ENCODE data around the gene LRMDA.

LRMDA gene

DNA sequence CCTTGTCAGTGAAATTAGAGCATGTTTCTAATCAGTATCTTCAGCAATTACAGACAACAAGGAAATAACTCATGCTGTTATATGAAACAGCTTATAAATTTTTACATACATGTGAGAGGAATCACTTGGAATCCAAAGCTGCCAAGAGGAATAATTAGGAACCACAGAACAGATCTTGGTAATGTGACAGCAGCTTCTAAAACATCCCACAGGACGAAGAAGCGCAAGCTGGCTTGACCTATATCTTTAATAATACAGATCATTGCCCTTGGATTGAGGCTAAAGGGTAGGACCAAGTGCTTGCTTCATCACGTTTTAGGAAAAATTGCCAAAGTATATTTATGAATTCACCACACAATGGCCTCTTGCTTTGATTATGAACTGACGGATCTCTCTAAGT is 869.8 kb downstream of the LRMDA start:
- no peak for TF ChIP-seq EZH2phosphoT487 (IDR thresholded peaks at IDR 0.05; ENCODE audit: low read depth)
- TF ChIP-seq, protein P1, sequence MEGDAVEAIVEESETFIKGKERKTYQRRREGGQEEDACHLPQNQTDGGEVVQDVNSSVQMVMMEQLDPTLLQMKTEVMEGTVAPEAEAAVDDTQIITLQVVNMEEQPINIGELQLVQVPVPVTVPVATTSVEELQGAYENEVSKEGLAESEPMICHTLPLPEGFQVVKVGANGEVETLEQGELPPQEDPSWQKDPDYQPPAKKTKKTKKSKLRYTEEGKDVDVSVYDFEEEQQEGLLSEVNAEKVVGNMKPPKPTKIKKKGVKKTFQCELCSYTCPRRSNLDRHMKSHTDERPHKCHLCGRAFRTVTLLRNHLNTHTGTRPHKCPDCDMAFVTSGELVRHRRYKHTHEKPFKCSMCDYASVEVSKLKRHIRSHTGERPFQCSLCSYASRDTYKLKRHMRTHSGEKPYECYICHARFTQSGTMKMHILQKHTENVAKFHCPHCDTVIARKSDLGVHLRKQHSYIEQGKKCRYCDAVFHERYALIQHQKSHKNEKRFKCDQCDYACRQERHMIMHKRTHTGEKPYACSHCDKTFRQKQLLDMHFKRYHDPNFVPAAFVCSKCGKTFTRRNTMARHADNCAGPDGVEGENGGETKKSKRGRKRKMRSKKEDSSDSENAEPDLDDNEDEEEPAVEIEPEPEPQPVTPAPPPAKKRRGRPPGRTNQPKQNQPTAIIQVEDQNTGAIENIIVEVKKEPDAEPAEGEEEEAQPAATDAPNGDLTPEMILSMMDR (IDR thresholded peaks at IDR 0.05; ENCODE audit: low read depth, low read length): no peak
- no peak overlapping the region for H3K4me3 ChIP-seq (ENCODE audit: low read length)
- H3K36me3 ChIP-seq (replicated peaks; ENCODE audit: low read depth, low read length): no peaks in the 10 kb centered on the region
- H3K27me3 ChIP-seq (ENCODE audit: low read depth, low read length): no peaks in the 10 kb centered on the region; the same call in 1 of the 2 replicates
- H4K20me1 ChIP-seq (ENCODE audit: insufficient read depth, low read length): no peaks in the 10 kb centered on the region
- H3K9me3 ChIP-seq (ENCODE audit: insufficient read depth, low read length): no peaks in the 10 kb centered on the region
- no peak overlapping the region for H3K4me2 ChIP-seq (ENCODE audit: low read length)
- H3K9ac ChIP-seq (ENCODE audit: low read length): no peak overlapping the region
- no peak overlapping the region for H2AFZ ChIP-seq (ENCODE audit: low read depth, low read length)
- H3K79me2 ChIP-seq (ENCODE audit: low read length): no peaks in the 10 kb centered on the region
- no peak overlapping the region for H3K27ac ChIP-seq (ENCODE audit: low read length)
- peaks cover 3% of the 10 kb centered on the region for H3K4me1 ChIP-seq (ENCODE audit: low read length)

DNA sequence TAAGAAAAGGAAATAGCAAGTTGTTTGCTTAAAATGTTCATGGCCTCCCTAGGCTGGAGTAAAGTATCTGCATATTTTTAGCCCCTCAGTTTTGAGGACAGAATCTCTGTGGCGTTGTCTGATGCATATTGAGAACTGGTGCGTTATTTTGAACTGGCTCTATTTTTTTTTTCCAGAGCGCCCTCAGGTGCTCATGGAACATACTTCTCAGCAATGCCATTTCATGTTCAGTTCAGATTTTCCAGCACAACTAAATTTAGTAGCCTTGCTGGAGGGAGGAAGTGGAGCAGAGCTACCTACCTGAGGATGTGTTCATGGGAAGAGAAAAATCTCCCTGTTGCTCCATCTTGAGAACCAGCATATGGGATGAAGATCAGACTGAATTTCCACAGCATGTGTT is 870.5 kb downstream of the LRMDA start:
- Histone ChIP-seq H3K36me3 (replicated peaks; ENCODE audit: low read depth, low read length) (no peaks in the 10 kb centered on the region), H3K4me1 (ENCODE audit: low read length) (peaks cover 7% of the 10 kb centered on the region), H3K27me3 (ENCODE audit: low read depth, low read length) (no peaks in the 10 kb centered on the region; the same call in 1 of the 2 replicates), H3K4me2 (ENCODE audit: low read length) (no peak overlapping the region), H3K9ac (ENCODE audit: low read length) (no peak overlapping the region), H2AFZ (ENCODE audit: low read depth, low read length) (no peak overlapping the region), H3K79me2 (ENCODE audit: low read length) (no peaks in the 10 kb centered on the region), H3K4me3 (ENCODE audit: low read length) (no peak overlapping the region), H3K9me3 (ENCODE audit: insufficient read depth, low read length) (no peaks in the 10 kb centered on the region), H3K27ac (ENCODE audit: low read length) (no peak overlapping the region), H4K20me1 (ENCODE audit: insufficient read depth, low read length) (no peaks in the 10 kb centered on the region)
- TF ChIP-seq EZH2phosphoT487 (IDR thresholded peaks at IDR 0.05; ENCODE audit: low read depth): no peak
- TF ChIP-seq, protein P1 (IDR thresholded peaks at IDR 0.05; ENCODE audit: low read depth, low read length): no peak

DNA sequence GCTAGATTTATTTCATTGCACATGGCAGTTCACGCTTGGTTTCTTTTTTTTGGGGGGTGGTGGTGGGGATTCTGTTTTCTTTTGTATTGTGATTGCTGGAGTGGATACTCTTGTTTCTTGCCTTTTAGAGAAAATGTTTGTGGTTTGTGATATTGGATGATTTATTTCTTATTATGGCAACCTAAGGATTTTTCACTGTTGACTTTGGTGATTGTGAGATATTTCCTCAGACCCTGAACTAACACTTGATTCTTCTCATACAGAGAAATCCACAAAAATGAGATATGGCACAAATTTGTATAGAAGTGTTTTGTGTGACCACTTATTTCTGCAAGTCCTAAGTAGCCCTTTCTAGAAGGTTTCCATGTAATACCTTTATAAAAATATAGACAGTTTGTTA is 871.1 kb downstream of the LRMDA start:
- TF ChIP-seq EZH2phosphoT487 (IDR thresholded peaks at IDR 0.05; ENCODE audit: low read depth): no peak
- TF ChIP-seq, protein P1 (IDR thresholded peaks at IDR 0.05; ENCODE audit: low read depth, low read length): no peak
- H3K27ac ChIP-seq (ENCODE audit: low read length): no peak overlapping the region

DNA sequence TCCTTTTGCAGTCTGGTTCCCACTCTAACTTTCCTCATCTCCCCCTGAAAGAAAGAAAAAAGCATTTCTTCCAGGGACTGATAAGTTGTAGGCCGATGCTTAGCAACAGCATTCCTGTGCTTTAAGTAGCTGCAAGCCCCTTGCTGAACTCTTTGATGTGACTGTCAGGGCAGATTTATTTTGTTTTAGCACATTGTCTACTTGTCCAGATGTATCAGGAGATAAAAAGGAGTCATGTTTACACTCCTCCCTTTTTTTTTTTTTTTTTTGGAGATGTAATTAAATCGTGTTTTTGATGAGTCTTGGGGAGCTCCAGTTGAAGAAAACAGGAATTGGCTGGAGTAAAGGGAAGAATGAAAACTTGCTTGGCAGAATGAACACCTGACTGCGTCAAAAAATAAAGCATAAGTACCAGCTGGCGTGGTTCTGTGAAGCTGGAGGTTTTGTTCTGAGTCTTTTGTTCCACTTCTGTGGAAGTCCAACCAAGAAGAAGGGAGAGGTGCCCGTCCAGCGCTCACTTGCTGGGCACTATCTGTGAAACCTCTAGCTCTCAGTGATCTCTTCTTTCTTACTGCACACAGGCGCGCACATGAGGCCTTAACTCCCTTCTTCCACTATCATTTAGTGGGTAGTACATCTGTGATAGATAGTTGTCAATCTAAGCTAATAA is 871.7 kb downstream of the LRMDA start:
- no peak overlapping the region for H2AFZ ChIP-seq (ENCODE audit: low read depth, low read length)
- TF ChIP-seq, protein P1 (IDR thresholded peaks at IDR 0.05; ENCODE audit: low read depth, low read length): no peak
- TF ChIP-seq EZH2phosphoT487 (IDR thresholded peaks at IDR 0.05; ENCODE audit: low read depth): no peak
- no peak overlapping the region for H3K27ac ChIP-seq (ENCODE audit: low read length)
- H3K79me2 ChIP-seq (ENCODE audit: low read length): no peaks in the 10 kb centered on the region
- no peaks in the 10 kb centered on the region for H3K36me3 ChIP-seq (replicated peaks; ENCODE audit: low read depth, low read length)
- H3K9me3 ChIP-seq (ENCODE audit: insufficient read depth, low read length): no peaks in the 10 kb centered on the region
- no peaks in the 10 kb centered on the region for H4K20me1 ChIP-seq (ENCODE audit: insufficient read depth, low read length)
- H3K9ac ChIP-seq (ENCODE audit: low read length): no peak overlapping the region
- no peak overlapping the region for H3K4me3 ChIP-seq (ENCODE audit: low read length)
- peaks cover 7% of the 10 kb centered on the region for H3K4me1 ChIP-seq (ENCODE audit: low read length)
- H3K27me3 ChIP-seq (ENCODE audit: low read depth, low read length): no peaks in the 10 kb centered on the region; the same call in 1 of the 2 replicates
- H3K4me2 ChIP-seq (ENCODE audit: low read length): no peak overlapping the region

More for the DNA sequence above, 871.1 kb downstream of the LRMDA start:
- no peaks in the 10 kb centered on the region; the same call in 1 of the 2 replicates for H3K27me3 ChIP-seq (ENCODE audit: low read depth, low read length)
- H3K9ac ChIP-seq (ENCODE audit: low read length): no peak overlapping the region
- H4K20me1 ChIP-seq (ENCODE audit: insufficient read depth, low read length): no peaks in the 10 kb centered on the region
- H3K79me2 ChIP-seq (ENCODE audit: low read length): no peaks in the 10 kb centered on the region
- no peaks in the 10 kb centered on the region for H3K9me3 ChIP-seq (ENCODE audit: insufficient read depth, low read length)
- no peak overlapping the region for H3K4me3 ChIP-seq (ENCODE audit: low read length)
- H2AFZ ChIP-seq (ENCODE audit: low read depth, low read length): no peak overlapping the region
- no peak overlapping the region for H3K4me2 ChIP-seq (ENCODE audit: low read length)
- no peaks in the 10 kb centered on the region for H3K36me3 ChIP-seq (replicated peaks; ENCODE audit: low read depth, low read length)
- H3K4me1 ChIP-seq (ENCODE audit: low read length): peaks cover 7% of the 10 kb centered on the region

Measured in OCI-LY3 (cell line).